GM12892 (cell line): Measurements from ENCODE around the gene MTCH1.

Experiments used
- POLR2AphosphoS5 ChIP-seq: IDR thresholded peaks from 2 replicates; pipeline ENCODE4 v1.6.1; 2011; ENCODE audit warnings: low read depth, low read length, control low read depth
- TAF1 ChIP-seq: IDR thresholded peaks from 2 replicates; pipeline ENCODE4 v1.6.1; 2011; ENCODE audit warnings: low read depth, mild to moderate bottlenecking, control low read depth, low read length, borderline replicate concordance

GRCh38 chr6:36976007-36976264 lies 10.1 kb downstream of the MTCH1 start:
- TF ChIP-seq TAF1 (no peak), POLR2AphosphoS5 (no peak)
